Sigmoid colon (tissue), 4 donors: ENCODE data around the gene FCAR.

Experiments used
- EP300 ChIP-seq, 4 donors: sonication (generic); formaldehyde crosslinking; IDR thresholded peaks; one replicate each; pipeline ENCODE4 v1.6.1; 2017; ENCODE audit warnings: antibody characterized with exemption in 4 of 4
- POLR2A ChIP-seq, 2 donors: fragments of 450-650 bp; IDR thresholded peaks; one replicate each; pipeline ENCODE4 v1.6.1; 2016; ENCODE audit warnings: antibody characterized with exemption in 2 of 2, mild to moderate bottlenecking in 2 of 2, moderate library complexity in 2 of 2
- POLR2AphosphoS5 ChIP-seq, 4 donors: sonication (generic); formaldehyde crosslinking; IDR thresholded peaks; one replicate each; pipeline ENCODE4 v1.6.1; 2017; ENCODE audit warnings: antibody characterized with exemption in 4 of 4
- TF ChIP-seq, protein P1 (sequence below), 4 experiments: fragments of 450-650 bp in 3 of 4; fragments of 200-600 bp in 1 of 4; IDR thresholded peaks; one replicate each; pipeline ENCODE4 v1.5.1; 2016 to 2019; ENCODE audit warnings: antibody characterized with exemption in 4 of 4, mild to moderate bottlenecking in 3 of 4, moderate library complexity in 2 of 4

DNA sequence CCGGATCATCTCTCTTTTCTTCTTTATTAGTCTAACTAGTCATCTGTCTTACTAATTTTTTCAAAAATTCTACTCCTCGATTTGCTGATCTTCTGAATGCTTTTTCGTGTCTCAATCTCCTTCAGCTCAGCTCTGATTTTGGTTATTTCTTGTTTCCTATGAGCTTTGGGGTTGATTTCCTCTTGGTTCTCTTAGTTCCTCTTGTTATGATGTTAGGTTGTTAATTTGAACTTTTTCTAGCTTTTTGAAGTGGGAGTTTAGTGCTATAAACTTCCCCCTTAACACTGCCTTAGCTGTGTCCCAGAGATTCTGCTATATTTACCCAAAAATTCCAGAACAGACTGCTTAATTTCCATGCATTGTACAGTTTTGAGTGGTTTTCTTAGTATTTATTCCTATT is 3.4 kb downstream of the FCAR start:
- TF ChIP-seq, protein P1, sequence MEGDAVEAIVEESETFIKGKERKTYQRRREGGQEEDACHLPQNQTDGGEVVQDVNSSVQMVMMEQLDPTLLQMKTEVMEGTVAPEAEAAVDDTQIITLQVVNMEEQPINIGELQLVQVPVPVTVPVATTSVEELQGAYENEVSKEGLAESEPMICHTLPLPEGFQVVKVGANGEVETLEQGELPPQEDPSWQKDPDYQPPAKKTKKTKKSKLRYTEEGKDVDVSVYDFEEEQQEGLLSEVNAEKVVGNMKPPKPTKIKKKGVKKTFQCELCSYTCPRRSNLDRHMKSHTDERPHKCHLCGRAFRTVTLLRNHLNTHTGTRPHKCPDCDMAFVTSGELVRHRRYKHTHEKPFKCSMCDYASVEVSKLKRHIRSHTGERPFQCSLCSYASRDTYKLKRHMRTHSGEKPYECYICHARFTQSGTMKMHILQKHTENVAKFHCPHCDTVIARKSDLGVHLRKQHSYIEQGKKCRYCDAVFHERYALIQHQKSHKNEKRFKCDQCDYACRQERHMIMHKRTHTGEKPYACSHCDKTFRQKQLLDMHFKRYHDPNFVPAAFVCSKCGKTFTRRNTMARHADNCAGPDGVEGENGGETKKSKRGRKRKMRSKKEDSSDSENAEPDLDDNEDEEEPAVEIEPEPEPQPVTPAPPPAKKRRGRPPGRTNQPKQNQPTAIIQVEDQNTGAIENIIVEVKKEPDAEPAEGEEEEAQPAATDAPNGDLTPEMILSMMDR (IDR thresholded peaks at IDR 0.05): no peak
- no peak for TF ChIP-seq POLR2A (IDR thresholded peaks at IDR 0.05)
- no peak for TF ChIP-seq POLR2AphosphoS5 (IDR thresholded peaks at IDR 0.05)
- no peak for TF ChIP-seq EP300 (IDR thresholded peaks at IDR 0.05)
